ENCODE data around the gene USP17L20. TPM values are rescaled to one million over a fixed set of nuclear protein-coding genes. Genes with fewer than 3 reads are reported as not detected.
"Not testable (repeated sequence)": the region's sequence is repeated elsewhere in the genome, so short reads cannot be mapped to it uniquely, and the experiment has no call there.

Gene USP17L20
- total RNA-seq, 2 donors from 2014 or later, result not detected

DNA sequence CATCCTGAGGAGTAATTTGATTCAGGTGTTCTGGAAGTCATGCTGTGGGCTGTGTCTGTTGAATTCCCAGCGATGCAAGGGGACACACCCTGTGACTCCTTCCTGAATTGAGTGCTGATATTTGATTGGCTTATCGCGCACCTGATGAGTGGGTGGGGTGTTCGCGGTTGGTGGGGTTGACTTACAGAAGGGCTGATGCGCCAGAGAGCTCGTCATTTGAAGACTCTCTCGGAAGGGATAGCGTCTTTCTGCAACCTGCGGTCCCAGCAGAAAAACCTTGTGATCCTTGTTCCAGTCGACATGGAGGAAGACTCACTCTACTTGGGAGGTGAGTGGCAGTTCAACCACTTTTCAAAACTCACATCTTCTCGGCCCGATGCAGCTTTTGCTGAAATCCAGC, 4.8 kb upstream of the USP17L20 start, which contains the start of gene USP17L19:
USP17L19 (plus strand) TSS at position 301 of the 400 bp plus-strand sequence; CDS start at position 301, 0 bp downstream.
- intact Hi-C loops (cut with DNase I); H3K36me3 ChIP-seq; H3K27me3 ChIP-seq (replicated peaks; ENCODE audit: insufficient read depth); H3K4me3 ChIP-seq; DNase-seq (ENCODE audit: low spot score); H3K4me1 ChIP-seq (replicated peaks); H3K27ac ChIP-seq; H3K9me3 ChIP-seq: not testable (repeated sequence)
- no CpG with 5 or more reads among the region's 13 CpGs for WGBS

DNA sequence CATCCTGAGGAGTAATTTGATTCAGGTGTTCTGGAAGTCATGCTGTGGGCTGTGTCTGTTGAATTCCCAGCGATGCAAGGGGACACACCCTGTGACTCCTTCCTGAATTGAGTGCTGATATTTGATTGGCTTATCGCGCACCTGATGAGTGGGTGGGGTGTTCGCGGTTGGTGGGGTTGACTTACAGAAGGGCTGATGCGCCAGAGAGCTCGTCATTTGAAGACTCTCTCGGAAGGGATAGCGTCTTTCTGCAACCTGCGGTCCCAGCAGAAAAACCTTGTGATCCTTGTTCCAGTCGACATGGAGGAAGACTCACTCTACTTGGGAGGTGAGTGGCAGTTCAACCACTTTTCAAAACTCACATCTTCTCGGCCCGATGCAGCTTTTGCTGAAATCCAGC, 4.6 kb downstream of the USP17L20 start, which contains the start of gene USP17L21:
USP17L21 (plus strand) TSS at position 301 of the 400 bp plus-strand sequence; CDS start at position 301, 0 bp downstream.
- H3K9me3 ChIP-seq; intact Hi-C loops (cut with DNase I); H3K4me3 ChIP-seq; H3K27ac ChIP-seq; DNase-seq (ENCODE audit: low spot score); H3K4me1 ChIP-seq (replicated peaks); H3K36me3 ChIP-seq; H3K27me3 ChIP-seq (replicated peaks; ENCODE audit: insufficient read depth): not testable (repeated sequence)
- no CpG with 5 or more reads among the region's 13 CpGs for WGBS

DNA sequence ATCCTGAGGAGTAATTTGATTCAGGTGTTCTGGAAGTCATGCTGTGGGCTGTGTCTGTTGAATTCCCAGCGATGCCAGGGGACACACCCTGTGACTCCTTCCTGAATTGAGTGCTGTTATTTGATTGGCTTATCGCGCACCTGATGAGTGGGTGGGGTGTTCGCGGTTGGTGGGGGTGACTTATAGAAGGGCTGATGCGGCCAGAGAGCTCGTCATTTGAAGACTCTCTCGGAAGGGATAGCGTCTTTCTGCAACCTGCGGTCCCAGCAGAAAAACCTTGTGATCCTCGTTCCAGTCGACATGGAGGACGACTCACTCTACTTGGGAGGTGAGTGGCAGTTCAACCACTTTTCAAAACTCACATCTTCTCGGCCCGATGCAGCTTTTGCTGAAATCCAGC, 9.4 kb downstream of the USP17L20 start, which contains the start of gene USP17L22:
USP17L22 (plus strand) TSS at position 301 of the 400 bp plus-strand sequence; CDS start at position 301, 0 bp downstream.
- DNase-seq (ENCODE audit: low spot score); intact Hi-C loops (cut with DNase I); H3K4me3 ChIP-seq: not testable (repeated sequence)

GRCh38 chr4:9271719-9272118, 13.8 kb downstream of the USP17L20 start:
- H3K27ac ChIP-seq; H3K4me3 ChIP-seq; H3K27me3 ChIP-seq (replicated peaks; ENCODE audit: insufficient read depth); H3K36me3 ChIP-seq; H3K9me3 ChIP-seq; H3K4me1 ChIP-seq (replicated peaks); intact Hi-C loops (cut with DNase I): not testable (repeated sequence)
- WGBS, result 92% methylated on average over 8 of the region's 10 CpGs
- peak; percentile 70 for DNase-seq (ENCODE audit: low spot score)

More for the DNA sequence above, 9.4 kb downstream of the USP17L20 start, which contains the start of gene USP17L22:
- no CpG with 5 or more reads among the region's 15 CpGs for WGBS
- not testable (repeated sequence) for H3K4me1 ChIP-seq (replicated peaks); H3K27me3 ChIP-seq (replicated peaks; ENCODE audit: insufficient read depth); H3K36me3 ChIP-seq; H3K9me3 ChIP-seq; H3K27ac ChIP-seq

Other genes with a start within 250 kb of the USP17L20 start
- gene FAM90A26, start 87.7 kb upstream of the USP17L20 start, total RNA-seq, result not detected
- not detected for gene USP17L10, start 47.5 kb upstream of the USP17L20 start, total RNA-seq
- gene USP17L11, start 42.7 kb upstream of the USP17L20 start, total RNA-seq, result not detected
- not detected for gene USP17L12, start 38.0 kb upstream of the USP17L20 start, total RNA-seq
- not detected for gene USP17L13, start 33.2 kb upstream of the USP17L20 start, total RNA-seq
- not detected for gene USP17L15, start 23.7 kb upstream of the USP17L20 start, total RNA-seq
- gene USP17L17, start 14.2 kb upstream of the USP17L20 start, total RNA-seq, result not detected
- not detected for gene USP17L18, start 9.5 kb upstream of the USP17L20 start, total RNA-seq
- not detected for gene USP17L19, start 4.7 kb upstream of the USP17L20 start, total RNA-seq
- not detected for gene USP17L21, start 4.7 kb downstream of the USP17L20 start, total RNA-seq
- gene USP17L22, start 9.5 kb downstream of the USP17L20 start, total RNA-seq, result not detected
- not detected for gene USP17L24, start 67.0 kb downstream of the USP17L20 start, total RNA-seq
- gene USP17L25, start 71.8 kb downstream of the USP17L20 start, total RNA-seq, result not detected
- not detected for gene USP17L26, start 76.5 kb downstream of the USP17L20 start, total RNA-seq
- not detected for gene USP17L5, start 81.3 kb downstream of the USP17L20 start, total RNA-seq
- not detected for gene USP17L27, start 86.0 kb downstream of the USP17L20 start, total RNA-seq
- gene USP17L28, start 90.8 kb downstream of the USP17L20 start, total RNA-seq, result not detected
- not detected for gene USP17L29, start 95.5 kb downstream of the USP17L20 start, total RNA-seq
- gene USP17L30, start 105.0 kb downstream of the USP17L20 start, total RNA-seq, result not detected
- gene DEFB131A, start 186.3 kb downstream of the USP17L20 start, total RNA-seq, result not detected